ENCODE data around the gene DIAPH2. TPM values are rescaled to one million over a fixed set of nuclear protein-coding genes. Genes with fewer than 3 reads are reported as not detected.

Gene DIAPH2
- total and polyA plus RNA-seq, 2 experiments from 2014 or later = 16.2 to 56.6 TPM

GRCh38 chrX:96824166-96824565 is 139.5 kb downstream of the DIAPH2 start:
- H3K4me3 ChIP-seq = no peak overlapping the region
- Mint-ChIP-seq H3K27ac (no peak overlapping the region), H3K9me3 (no peaks in the 10 kb centered on the region), H3K4me1 (peaks cover 8% of the 10 kb centered on the region), H3K36me3 (ENCODE audit: low read depth) (no peaks in the 10 kb centered on the region), H3K27me3 (ENCODE audit: insufficient read depth, low read depth, poor library complexity) (no peaks in the 10 kb centered on the region), H3K4me3 (no peak overlapping the region)
- no peak for DNase-seq (ENCODE audit: low spot score)
- no peak for TF ChIP-seq EZH2 (IDR thresholded peaks at IDR 0.05; ENCODE audit: low read depth, unreplicated experiment)
- TF ChIP-seq CTCF (conservative IDR thresholded peaks at IDR 0.05; ENCODE audit: low read depth in 2 of 2) = no peak
- no peak for TF ChIP-seq CREB1 (CRISPR knock-in tag; IDR thresholded peaks at IDR 0.05; ENCODE audit: low read depth)
- TF ChIP-seq STAT1 (IDR thresholded peaks at IDR 0.05; ENCODE audit: unreplicated experiment) = no peak
- no peak for TF ChIP-seq REST (IDR thresholded peaks at IDR 0.05; ENCODE audit: unreplicated experiment)
- no peak for TF ChIP-seq POLR2AphosphoS5 (IDR thresholded peaks at IDR 0.05; ENCODE audit: low read depth)
- H3K9me2 ChIP-seq (ENCODE audit: insufficient read depth) = no peaks in the 10 kb centered on the region
- no peaks in the 10 kb centered on the region for H3K27me3 ChIP-seq (ENCODE audit: insufficient read depth)
- ATAC-seq = no peak
- no peaks in the 10 kb centered on the region for H3K4me1 ChIP-seq (ENCODE audit: insufficient read depth)
- no peaks in the 10 kb centered on the region for H3K36me3 ChIP-seq (ENCODE audit: insufficient read depth)
- no peak overlapping the region for H2AFZ ChIP-seq
- no peaks in the 10 kb centered on the region for H3F3A ChIP-seq (replicated peaks; ENCODE audit: low read depth)
- no peak overlapping the region for H3K4me2 ChIP-seq
- no peaks in the 10 kb centered on the region for H4K20me1 ChIP-seq (replicated peaks; ENCODE audit: insufficient read depth)
- no peak overlapping the region for H3K27ac ChIP-seq (ENCODE audit: low read depth)
- H3K79me2 ChIP-seq (replicated peaks; ENCODE audit: insufficient read depth) = no peaks in the 10 kb centered on the region

GRCh38 chrX:96833333-96833732 is 148.7 kb downstream of the DIAPH2 start:
- Mint-ChIP-seq H3K27me3 (ENCODE audit: insufficient read depth, low read depth, poor library complexity) (no peaks in the 10 kb centered on the region), H3K9me3 (no peaks in the 10 kb centered on the region), H3K4me3 (no peak overlapping the region), H3K27ac (no peak overlapping the region), H3K4me1 (peaks cover 7% of the 10 kb centered on the region), H3K36me3 (ENCODE audit: low read depth) (no peaks in the 10 kb centered on the region)
- no peaks in the 10 kb centered on the region for H3K79me2 ChIP-seq (replicated peaks; ENCODE audit: insufficient read depth)
- H3K36me3 ChIP-seq (ENCODE audit: insufficient read depth) = no peaks in the 10 kb centered on the region
- no peak for ATAC-seq
- H3K4me3 ChIP-seq = no peak overlapping the region
- no peak for DNase-seq (ENCODE audit: low spot score)
- no peak overlapping the region for H3K4me2 ChIP-seq
- H3K27ac ChIP-seq (ENCODE audit: low read depth) = no peak overlapping the region
- no peaks in the 10 kb centered on the region for H3K27me3 ChIP-seq (ENCODE audit: insufficient read depth)
- H2AFZ ChIP-seq = no peak overlapping the region
- H3F3A ChIP-seq (replicated peaks; ENCODE audit: low read depth) = no peaks in the 10 kb centered on the region
- H3K4me1 ChIP-seq (ENCODE audit: insufficient read depth) = peaks cover 5% of the 10 kb centered on the region; the same call in 1 of the 2 replicates
- H3K9me2 ChIP-seq (ENCODE audit: insufficient read depth) = no peaks in the 10 kb centered on the region
- H4K20me1 ChIP-seq (replicated peaks; ENCODE audit: insufficient read depth) = no peaks in the 10 kb centered on the region
- TF ChIP-seq ZNF331 (CRISPR knock-in tag; IDR thresholded peaks at IDR 0.05; ENCODE audit: low read depth) (no peak), EZH2 (IDR thresholded peaks at IDR 0.05; ENCODE audit: low read depth, unreplicated experiment) (no peak), ZNF114 (CRISPR knock-in tag; IDR thresholded peaks at IDR 0.05) (no peak), ETS1 (IDR thresholded peaks at IDR 0.05) (no peak), CTCF (conservative IDR thresholded peaks at IDR 0.05; ENCODE audit: low read depth in 2 of 2) (no peak), CREB1 (CRISPR knock-in tag; IDR thresholded peaks at IDR 0.05; ENCODE audit: low read depth) (no peak), STAT1 (IDR thresholded peaks at IDR 0.05; ENCODE audit: unreplicated experiment) (no peak), NANOG (IDR thresholded peaks at IDR 0.05; ENCODE audit: borderline replicate concordance) (no peak), JUNB (IDR thresholded peaks at IDR 0.05; ENCODE audit: unreplicated experiment) (no peak), REST (IDR thresholded peaks at IDR 0.05; ENCODE audit: unreplicated experiment) (no peak), EZH2phosphoT487 (IDR thresholded peaks at IDR 0.05; ENCODE audit: unreplicated experiment) (no peak)

All from GM23338 (cell line).